Measurements from ENCODE around the gene UQCR10. TPM values are rescaled to one million over a fixed set of nuclear protein-coding genes. Genes with fewer than 3 reads are reported as not detected.
A peak's percentile ranks its signal among the peaks of the same experiment; 100 is the strongest.

Gene UQCR10
- total and polyA plus RNA-seq, 8 donors = 23.9 to 103 (median 32.6) TPM

- TF ChIP-seq, protein P1, sequence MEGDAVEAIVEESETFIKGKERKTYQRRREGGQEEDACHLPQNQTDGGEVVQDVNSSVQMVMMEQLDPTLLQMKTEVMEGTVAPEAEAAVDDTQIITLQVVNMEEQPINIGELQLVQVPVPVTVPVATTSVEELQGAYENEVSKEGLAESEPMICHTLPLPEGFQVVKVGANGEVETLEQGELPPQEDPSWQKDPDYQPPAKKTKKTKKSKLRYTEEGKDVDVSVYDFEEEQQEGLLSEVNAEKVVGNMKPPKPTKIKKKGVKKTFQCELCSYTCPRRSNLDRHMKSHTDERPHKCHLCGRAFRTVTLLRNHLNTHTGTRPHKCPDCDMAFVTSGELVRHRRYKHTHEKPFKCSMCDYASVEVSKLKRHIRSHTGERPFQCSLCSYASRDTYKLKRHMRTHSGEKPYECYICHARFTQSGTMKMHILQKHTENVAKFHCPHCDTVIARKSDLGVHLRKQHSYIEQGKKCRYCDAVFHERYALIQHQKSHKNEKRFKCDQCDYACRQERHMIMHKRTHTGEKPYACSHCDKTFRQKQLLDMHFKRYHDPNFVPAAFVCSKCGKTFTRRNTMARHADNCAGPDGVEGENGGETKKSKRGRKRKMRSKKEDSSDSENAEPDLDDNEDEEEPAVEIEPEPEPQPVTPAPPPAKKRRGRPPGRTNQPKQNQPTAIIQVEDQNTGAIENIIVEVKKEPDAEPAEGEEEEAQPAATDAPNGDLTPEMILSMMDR (IDR thresholded peaks at IDR 0.05) = no peak
- no peak for ATAC-seq
- H3K9me3 ChIP-seq = no peaks in the 10 kb centered on the region
Observed at GRCh38 chr22:29737251-29738117, 29.7 kb upstream of the UQCR10 start.

DNA sequence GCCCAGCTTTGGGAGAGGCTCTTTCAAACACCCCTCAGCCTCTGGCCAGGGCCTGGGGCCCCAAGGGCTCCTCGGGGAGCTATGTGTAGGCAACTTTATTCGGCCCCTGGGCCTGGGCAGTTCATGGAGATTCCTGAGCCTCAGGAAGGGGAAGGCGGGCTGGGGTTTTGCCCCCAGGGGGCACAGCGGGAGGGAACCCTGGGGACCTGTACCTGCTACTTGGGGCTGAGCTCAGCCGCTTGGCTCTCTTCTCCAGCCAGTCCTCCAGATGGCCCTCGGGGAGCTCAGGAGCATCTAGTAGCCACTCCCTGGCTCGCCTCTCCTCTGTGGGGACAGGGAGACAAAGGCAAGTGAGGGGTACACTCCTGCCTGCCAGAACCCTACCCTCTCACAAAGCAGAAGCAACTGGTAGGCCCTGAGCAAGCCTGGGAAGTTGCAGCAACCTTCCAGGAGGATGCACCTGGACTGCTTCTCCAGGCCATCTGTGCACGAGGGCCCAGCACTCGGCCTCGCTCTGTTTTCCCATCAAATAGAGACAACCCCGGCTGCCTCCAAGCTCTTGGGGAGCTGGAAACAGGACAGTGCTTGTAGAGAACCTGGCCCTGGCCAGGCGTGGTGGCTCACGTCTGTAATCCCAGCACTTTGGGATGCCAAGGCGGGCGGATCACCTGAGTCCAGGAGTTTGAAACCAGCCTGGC is 28.9 kb upstream of the UQCR10 start:
- DNase-seq (no peak), FAIRE-seq (no peak), ATAC-seq (no peak)
- 80 to 88% methylated on average over 15 of the region's 15 CpGs for WGBS, 2 donors
- Histone ChIP-seq H3K4me3 (no peak overlapping the region), H3K27ac (no peak overlapping the region), H3K36me3 (no peaks in the 10 kb centered on the region), H3K27me3 (no peaks in the 10 kb centered on the region), H3K4me1 (no peaks in the 10 kb centered on the region), H3K9me3 (no peaks in the 10 kb centered on the region)
- intact Hi-C loops (cut with DNase I) = no loop called here
- TF ChIP-seq, protein P1 (IDR thresholded peaks at IDR 0.05) = no peak

More at GRCh38 chr22:29737251-29738117, 29.7 kb upstream of the UQCR10 start:
- no peak for FAIRE-seq
- Histone ChIP-seq H3K36me3 (no peaks in the 10 kb centered on the region), H3K27me3 (no peaks in the 10 kb centered on the region), H3K4me3 (no peak overlapping the region), H3K27ac (no peak overlapping the region), H3K4me1 (no peaks in the 10 kb centered on the region)
- 87 to 92% methylated on average over 22 of the region's 22 CpGs for WGBS, 2 donors
- intact Hi-C loops (cut with DNase I) = no loop called here
- peak in 1 of 6 donors; percentile 45 for DNase-seq

- H3K27me3 ChIP-seq = no peaks in the 10 kb centered on the region
- H3K9me3 ChIP-seq = no peaks in the 10 kb centered on the region
- TF ChIP-seq, protein P1 (IDR thresholded peaks at IDR 0.05) = no peak
- intact Hi-C loops (cut with DNase I) = no loop called here
- ATAC-seq (no peak), FAIRE-seq (no peak), DNase-seq (peak in 1 of 6 donors; percentile 40)
- 88 to 90% methylated on average over 17 of the region's 17 CpGs for WGBS, 2 donors
- no peak overlapping the region for H3K4me3 ChIP-seq
- H3K36me3 ChIP-seq = no peaks in the 10 kb centered on the region
- H3K4me1 ChIP-seq = no peaks in the 10 kb centered on the region
- H3K27ac ChIP-seq = no peak overlapping the region
Observed at GRCh38 chr22:29739346-29739875, 27.8 kb upstream of the UQCR10 start.

GRCh38 chr22:29740216-29740615 is 27.0 kb upstream of the UQCR10 start:
- WGBS, 2 donors = 89 to 90% methylated on average over 5 of the region's 5 CpGs

More at GRCh38 chr22:29740216-29740615, 27.0 kb upstream of the UQCR10 start:
- no peaks in the 10 kb centered on the region for H3K4me1 ChIP-seq
- DNase-seq = no peak
- intact Hi-C loops (cut with DNase I) = no loop called here
- no peaks in the 10 kb centered on the region for H3K9me3 ChIP-seq
- H3K36me3 ChIP-seq = no peaks in the 10 kb centered on the region
- no peak overlapping the region for H3K27ac ChIP-seq
- no peaks in the 10 kb centered on the region for H3K27me3 ChIP-seq
- TF ChIP-seq, protein P1 (IDR thresholded peaks at IDR 0.05) = no peak
- ATAC-seq = no peak
- no peak overlapping the region for H3K4me3 ChIP-seq
- FAIRE-seq = no peak

Data from pancreas (tissue), 10 donors.